ENCODE measurements around the gene ZNF407. TPM values are rescaled to one million over a fixed set of nuclear protein-coding genes. Genes with fewer than 3 reads are reported as not detected.
A peak's percentile ranks its signal among the peaks of the same experiment; 100 is the strongest.

The ZNF407 gene
- total and polyA plus RNA-seq, 3 donors from 2014 or later, result 10.9 to 35.9 (median 30.8) TPM

GRCh38 chr18:75041586-75041985, 443.9 kb downstream of the ZNF407 start:
- Histone ChIP-seq H3K27me3 (no peaks in the 10 kb centered on the region), H3K4me3 (no peak overlapping the region), H3K9me3 (no peaks in the 10 kb centered on the region), H3K36me3 (ENCODE audit: low read depth, missing control alignments) (no peaks in the 10 kb centered on the region), H3K4me1 (no peaks in the 10 kb centered on the region), H3K27ac (no peak overlapping the region)
- DNase-seq, result no peak
- WGBS, 2 donors, result 90 to 94% methylated on average over 8 of the region's 8 CpGs
- TF ChIP-seq CTCF (IDR thresholded peaks at IDR 0.05) (peak in 1 of 3 experiments; percentile 30), POLR2A (IDR thresholded peaks at IDR 0.05) (no peak)
- intact Hi-C loops (cut with DNase I; ENCODE audit: low total_unique reads), result no loop called here

- no peaks in the 10 kb centered on the region for H3K36me3 ChIP-seq (ENCODE audit: low read depth, missing control alignments)
- no peak for DNase-seq
- no peaks in the 10 kb centered on the region for H3K27me3 ChIP-seq
- H3K27ac ChIP-seq, result no peak overlapping the region
- TF ChIP-seq CTCF (IDR thresholded peaks at IDR 0.05) (no peak), POLR2A (IDR thresholded peaks at IDR 0.05) (no peak)
- no peaks in the 10 kb centered on the region for H3K4me1 ChIP-seq
- intact Hi-C loops (cut with DNase I; ENCODE audit: low total_unique reads), result no loop called here
- 90 to 93% methylated on average over 4 of the region's 4 CpGs for WGBS, 2 donors
- no peak overlapping the region for H3K4me3 ChIP-seq
- no peaks in the 10 kb centered on the region for H3K9me3 ChIP-seq
These were observed 445.8 kb downstream of the ZNF407 start for GRCh38 chr18:75043478-75043877.

GRCh38 chr18:75044296-75044695, 446.6 kb downstream of the ZNF407 start:
- intact Hi-C loops (cut with DNase I; ENCODE audit: low total_unique reads), result no loop called here
- Histone ChIP-seq H3K27ac (no peak overlapping the region), H3K9me3 (no peaks in the 10 kb centered on the region), H3K27me3 (no peaks in the 10 kb centered on the region), H3K36me3 (ENCODE audit: low read depth, missing control alignments) (no peaks in the 10 kb centered on the region), H3K4me3 (no peak overlapping the region), H3K4me1 (no peaks in the 10 kb centered on the region)
- no peak for DNase-seq
- WGBS, 2 donors, result 90 to 95% methylated on average over 9 of the region's 9 CpGs
- TF ChIP-seq POLR2A (IDR thresholded peaks at IDR 0.05), result no peak

- intact Hi-C loops (cut with DNase I; ENCODE audit: low total_unique reads), result no loop called here
- WGBS, 2 donors, result 89 to 92% methylated on average over 5 of the region's 5 CpGs
- DNase-seq, result no peak
- no peak for TF ChIP-seq POLR2A (IDR thresholded peaks at IDR 0.05)
- no peak for TF ChIP-seq CTCF (IDR thresholded peaks at IDR 0.05)
- H3K36me3 ChIP-seq (ENCODE audit: low read depth, missing control alignments), result no peaks in the 10 kb centered on the region
- no peaks in the 10 kb centered on the region for H3K9me3 ChIP-seq
- no peak overlapping the region for H3K4me3 ChIP-seq
- H3K4me1 ChIP-seq, result no peaks in the 10 kb centered on the region
- H3K27me3 ChIP-seq, result no peaks in the 10 kb centered on the region
- H3K27ac ChIP-seq, result no peak overlapping the region
These were observed 447.1 kb downstream of the ZNF407 start for GRCh38 chr18:75044791-75045190.

GRCh38 chr18:75045272-75045671, 447.6 kb downstream of the ZNF407 start:
- Histone ChIP-seq H3K27ac (no peak overlapping the region), H3K27me3 (no peaks in the 10 kb centered on the region), H3K36me3 (ENCODE audit: low read depth, missing control alignments) (no peaks in the 10 kb centered on the region), H3K4me3 (no peak overlapping the region), H3K9me3 (no peaks in the 10 kb centered on the region), H3K4me1 (no peaks in the 10 kb centered on the region)
- no peak for TF ChIP-seq POLR2A (IDR thresholded peaks at IDR 0.05)
- TF ChIP-seq CTCF (IDR thresholded peaks at IDR 0.05), result no peak
- 91% methylated on average over 4 of the region's 4 CpGs for WGBS, 2 donors
- DNase-seq, result no peak
- intact Hi-C loops (cut with DNase I; ENCODE audit: low total_unique reads), result no loop called here

All from testis (tissue), 3 donors.